NB4 (cell line): Measurements from ENCODE around the gene CDHR3.

Source experiments
- CTCF ChIP-seq: IDR thresholded peaks from one replicate; pipeline ENCODE4 v1.5.1; 2012; ENCODE audit warnings: low read depth, low read length
- MYC ChIP-seq: IDR thresholded peaks from 2 replicates; pipeline ENCODE4 v1.6.1; 2011; ENCODE audit warnings: low read depth, low read length

DNA sequence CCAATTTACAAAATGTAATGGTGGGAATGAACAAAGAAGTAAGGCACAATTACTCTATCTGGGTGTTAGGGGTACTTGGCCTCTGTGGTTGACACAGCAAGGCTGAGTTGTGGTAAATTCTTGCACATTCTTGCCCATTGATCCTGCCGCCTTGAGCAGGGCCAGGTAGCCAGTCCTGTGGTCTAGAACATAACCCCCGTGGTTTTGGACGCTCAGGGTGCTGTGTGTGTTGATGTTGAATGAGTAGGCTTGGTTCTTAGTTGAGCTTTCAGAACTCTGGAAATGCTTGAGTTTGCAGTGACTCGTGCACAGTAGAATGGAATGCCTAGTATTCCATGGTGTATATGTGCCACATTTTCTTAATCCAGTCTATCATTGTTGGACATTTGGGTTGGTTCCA, 42.3 kb upstream of the CDHR3 start:
- TF ChIP-seq CTCF: no peak
- TF ChIP-seq MYC: no peak
